Astrocyte (in vitro differentiated cells and primary cell): ENCODE results near the gene RILPL1. TPM values are rescaled to one million over a fixed set of nuclear protein-coding genes. Genes with fewer than 3 reads are reported as not detected.

ENCODE experiments used
- DNase-seq: peaks from one replicate; pipeline ENCODE4 v3.0.0-alpha.2; 2010; ENCODE audit warnings: low read depth
- FAIRE-seq: peaks from 2 replicates; lab custom pipeline; 2011; peaks lifted over from hg19 to GRCh38; lab: Jason Lieb, UNC
- H2AFZ ChIP-seq: 2 replicates; pipeline ENCODE4 v1.6.0; 2012; ENCODE audit warnings: low read depth, low read length, inconsistent platforms
- H3K27ac ChIP-seq: 2 replicates; pipeline ENCODE4 v1.5.1; 2011; ENCODE audit warnings: low read depth, low read length, inconsistent platforms
- H3K27me3 ChIP-seq: 2 replicates; pipeline ENCODE4 v1.6.0; 2011; ENCODE audit warnings: low read length, inconsistent platforms; ENCODE audit not compliant: insufficient read depth
- H3K36me3 ChIP-seq: 2 replicates; pipeline ENCODE4 v1.5.1; 2011; ENCODE audit warnings: low read length, inconsistent platforms; ENCODE audit not compliant: insufficient read depth
- H3K4me1 ChIP-seq: 2 replicates; pipeline ENCODE4 v1.5.1; 2011; ENCODE audit warnings: low read length, inconsistent platforms; ENCODE audit not compliant: insufficient read depth
- H3K4me2 ChIP-seq: 2 replicates; pipeline ENCODE4 v1.6.0; 2012; ENCODE audit warnings: low read length, inconsistent platforms
- H3K4me3 ChIP-seq: 2 replicates; pipeline ENCODE4 v1.5.1; 2011; ENCODE audit warnings: low read depth, mild to moderate bottlenecking, low read length, inconsistent platforms; ENCODE audit not compliant: insufficient read depth
- H3K79me2 ChIP-seq: 2 replicates; pipeline ENCODE4 v1.6.0; 2012; ENCODE audit warnings: mild to moderate bottlenecking, low read length, inconsistent platforms; ENCODE audit not compliant: insufficient read depth
- H3K9ac ChIP-seq: 2 replicates; pipeline ENCODE4 v1.6.0; 2012; ENCODE audit warnings: mild to moderate bottlenecking, low read length, inconsistent platforms
- H3K9me3 ChIP-seq: 2 replicates; pipeline ENCODE4 v1.5.1; 2012; ENCODE audit warnings: low read depth, mild to moderate bottlenecking, low read length, inconsistent platforms; ENCODE audit not compliant: insufficient read depth
- H4K20me1 ChIP-seq: 2 replicates; pipeline ENCODE4 v1.6.0; 2012; ENCODE audit warnings: low read length, inconsistent platforms; ENCODE audit not compliant: insufficient read depth
- H3K27ac Mint-ChIP-seq: one replicate; pipeline ENCODE4 v1.8.0; 2021; ENCODE audit warnings: mild to moderate bottlenecking, mixed read lengths; ENCODE audit not compliant: unreplicated experiment
- H3K27me3 Mint-ChIP-seq: one replicate; pipeline ENCODE4 v1.8.0; 2021; ENCODE audit warnings: low read depth, mixed read lengths; ENCODE audit not compliant: unreplicated experiment
- H3K36me3 Mint-ChIP-seq: one replicate; pipeline ENCODE4 v1.8.0; 2021; ENCODE audit warnings: low read depth, mixed read lengths; ENCODE audit not compliant: unreplicated experiment
- H3K4me1 Mint-ChIP-seq: one replicate; pipeline ENCODE4 v1.8.0; 2021; ENCODE audit warnings: low read depth, mixed read lengths; ENCODE audit not compliant: unreplicated experiment
- H3K4me3 Mint-ChIP-seq: one replicate; pipeline ENCODE4 v1.8.0; 2021; ENCODE audit warnings: mild to moderate bottlenecking, moderate library complexity, mixed read lengths; ENCODE audit not compliant: unreplicated experiment
- H3K9me3 Mint-ChIP-seq: one replicate; pipeline ENCODE4 v1.8.0; 2021; ENCODE audit warnings: mild to moderate bottlenecking, mixed read lengths; ENCODE audit not compliant: unreplicated experiment
- CTCF ChIP-seq: IDR thresholded peaks from 2 replicates; pipeline ENCODE4 v1.5.1; 2011; ENCODE audit warnings: low read depth, mild to moderate bottlenecking, inconsistent platforms, low read length, moderate library complexity; ENCODE audit not compliant: insufficient read depth
- EZH2 ChIP-seq: IDR thresholded peaks from 2 replicates; pipeline ENCODE4 v1.6.1; 2012; ENCODE audit warnings: mild to moderate bottlenecking, low read length, inconsistent platforms; ENCODE audit not compliant: insufficient read depth
- total RNA-seq: library from RNA; stranded (reverse); gene quantifications from 2 replicates; pipeline ENCODE4 v1.2.1, GENCODE V29; 2021

Gene RILPL1
- total RNA-seq, 1 donor from 2014 or later = 23.0 TPM

DNA sequence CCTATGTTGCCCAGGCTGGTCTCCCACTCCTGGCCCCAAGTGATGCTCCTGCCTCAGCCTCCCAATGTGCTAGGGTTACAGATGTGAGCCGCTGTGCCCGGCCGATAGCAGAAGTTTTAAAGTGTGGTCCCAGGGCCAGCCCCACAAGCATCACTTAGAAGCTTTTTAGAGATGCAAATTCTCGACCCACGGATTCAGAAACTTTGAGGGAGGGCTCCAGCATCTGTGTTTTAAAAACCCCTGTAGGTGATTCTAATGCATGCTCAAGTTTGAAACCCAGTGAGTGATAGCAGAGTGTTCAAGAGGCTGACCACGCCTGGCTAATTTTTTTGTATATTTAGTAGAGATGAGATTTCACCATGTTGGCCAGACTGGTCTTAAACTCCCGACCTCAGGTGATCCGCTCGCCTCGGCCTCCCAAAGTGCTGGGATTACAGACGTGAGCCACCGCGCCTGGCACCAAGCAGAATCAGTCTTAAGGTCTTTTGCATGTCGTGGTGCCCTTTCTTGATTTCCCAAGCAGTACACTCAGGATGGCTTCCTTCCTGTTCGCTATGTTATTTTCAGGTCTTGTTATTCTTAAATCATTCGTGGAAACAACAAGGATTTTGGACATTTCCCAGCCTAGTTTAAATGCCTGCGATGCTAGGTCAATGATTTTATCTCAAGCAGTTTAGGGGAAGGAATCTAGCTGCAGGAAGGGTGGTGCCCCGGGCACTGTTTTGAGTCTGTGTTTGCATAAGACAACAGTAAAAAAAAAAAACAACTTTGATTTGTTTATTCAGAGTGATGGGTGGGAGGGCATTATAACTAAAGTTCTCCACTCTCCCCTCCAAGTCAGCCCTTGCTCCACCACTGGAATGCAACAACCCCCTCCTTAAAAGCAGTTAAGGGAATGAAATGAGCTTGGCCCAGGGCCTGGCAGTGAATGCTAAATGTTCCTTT lies 87.9 kb downstream of the RILPL1 start:
- H3K9ac ChIP-seq = no peak overlapping the region
- TF ChIP-seq EZH2 (no peak), CTCF (no peak)
- no peak overlapping the region for H3K4me3 ChIP-seq
- Mint-ChIP-seq H3K36me3 (no peaks in the 10 kb centered on the region), H3K9me3 (peaks cover 3% of the 10 kb centered on the region), H3K27ac (no peak overlapping the region), H3K4me3 (no peak overlapping the region), H3K4me1 (peaks cover 6% of the 10 kb centered on the region), H3K27me3 (peaks cover 7% of the 10 kb centered on the region)
- H3K9me3 ChIP-seq = no peaks in the 10 kb centered on the region
- no peaks in the 10 kb centered on the region for H3K27me3 ChIP-seq
- no peaks in the 10 kb centered on the region for H4K20me1 ChIP-seq
- H2AFZ ChIP-seq = peak overlapping the region; percentile 67
- H3K27ac ChIP-seq = no peak overlapping the region
- H3K4me2 ChIP-seq = peak overlapping the region; percentile 40
- DNase-seq = peak; percentile 56
- FAIRE-seq = no peak
- H3K36me3 ChIP-seq = no peaks in the 10 kb centered on the region
- H3K4me1 ChIP-seq = no peaks in the 10 kb centered on the region
- H3K79me2 ChIP-seq = no peaks in the 10 kb centered on the region

DNA sequence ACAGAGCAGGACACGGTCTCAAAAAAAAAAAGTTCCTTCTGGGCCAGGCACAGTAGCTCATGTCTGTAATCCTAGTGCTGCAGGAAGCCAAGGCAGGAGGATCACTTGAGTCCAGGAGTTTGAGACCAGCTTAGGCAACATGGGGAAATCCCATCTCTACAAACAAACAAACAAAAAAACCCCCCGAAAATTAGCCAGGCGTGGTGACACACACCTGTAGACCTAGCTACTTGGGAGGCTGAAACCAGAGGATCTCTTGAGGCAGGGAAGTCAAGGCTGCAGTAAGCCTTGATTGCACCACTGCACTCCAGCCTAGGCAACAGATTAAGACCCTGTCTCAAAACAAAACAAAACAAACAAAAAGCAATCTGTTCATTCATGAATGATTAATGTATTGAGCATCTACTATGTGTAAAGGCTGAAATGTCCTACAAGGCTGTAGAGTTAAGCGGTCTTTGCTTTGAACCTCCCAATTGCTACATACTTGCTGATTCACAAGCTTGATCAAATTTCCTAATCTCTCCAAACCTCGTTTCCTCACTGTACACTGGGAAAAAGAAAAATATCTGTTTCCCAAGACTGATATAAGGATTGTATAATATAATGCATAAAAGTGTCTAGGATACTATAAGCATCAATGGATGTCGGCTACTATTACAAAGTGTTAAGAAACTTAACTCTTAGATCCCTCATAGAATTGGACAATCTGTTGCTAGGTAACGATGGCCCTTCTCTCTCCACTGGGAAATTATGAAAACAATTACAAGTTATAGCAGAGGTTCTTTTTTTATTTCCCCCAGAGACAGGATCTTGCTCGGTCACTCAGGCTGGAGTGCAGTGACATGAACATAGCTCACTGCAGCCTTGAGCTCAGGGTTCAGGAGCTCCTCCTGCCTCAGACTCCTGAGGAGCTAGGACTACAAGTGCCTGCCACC lies 89.2 kb downstream of the RILPL1 start:
- H3K4me1 Mint-ChIP-seq = peaks cover 6% of the 10 kb centered on the region

More for the DNA sequence above, 89.2 kb downstream of the RILPL1 start:
- Histone ChIP-seq H3K27me3 (no peaks in the 10 kb centered on the region), H3K79me2 (no peaks in the 10 kb centered on the region), H3K9ac (no peak overlapping the region), H4K20me1 (no peaks in the 10 kb centered on the region), H3K36me3 (no peaks in the 10 kb centered on the region), H3K4me2 (no peak overlapping the region), H2AFZ (no peak overlapping the region), H3K4me1 (no peaks in the 10 kb centered on the region), H3K9me3 (no peaks in the 10 kb centered on the region), H3K4me3 (no peak overlapping the region), H3K27ac (no peak overlapping the region)
- DNase-seq (peak; percentile 15), FAIRE-seq (no peak)
- Mint-ChIP-seq H3K4me3 (no peak overlapping the region), H3K36me3 (no peaks in the 10 kb centered on the region), H3K27me3 (peaks cover 7% of the 10 kb centered on the region), H3K9me3 (peaks cover 3% of the 10 kb centered on the region), H3K27ac (no peak overlapping the region)
- no peak for TF ChIP-seq CTCF
